ENCODE measurements around the gene ASB14.

GRCh38 chr3:57309769-57310360 is 17.4 kb upstream of the ASB14 start:
- no peak for TF ChIP-seq PPARA (CRISPR knock-in tag; IDR thresholded peaks at IDR 0.05; ENCODE audit: borderline replicate concordance)
- no peak for TF ChIP-seq ISL1 (CRISPR knock-in tag; IDR thresholded peaks at IDR 0.05)
- TF ChIP-seq ZFP3 (CRISPR knock-in tag; IDR thresholded peaks at IDR 0.05) = no peak
- TF ChIP-seq, protein P1, sequence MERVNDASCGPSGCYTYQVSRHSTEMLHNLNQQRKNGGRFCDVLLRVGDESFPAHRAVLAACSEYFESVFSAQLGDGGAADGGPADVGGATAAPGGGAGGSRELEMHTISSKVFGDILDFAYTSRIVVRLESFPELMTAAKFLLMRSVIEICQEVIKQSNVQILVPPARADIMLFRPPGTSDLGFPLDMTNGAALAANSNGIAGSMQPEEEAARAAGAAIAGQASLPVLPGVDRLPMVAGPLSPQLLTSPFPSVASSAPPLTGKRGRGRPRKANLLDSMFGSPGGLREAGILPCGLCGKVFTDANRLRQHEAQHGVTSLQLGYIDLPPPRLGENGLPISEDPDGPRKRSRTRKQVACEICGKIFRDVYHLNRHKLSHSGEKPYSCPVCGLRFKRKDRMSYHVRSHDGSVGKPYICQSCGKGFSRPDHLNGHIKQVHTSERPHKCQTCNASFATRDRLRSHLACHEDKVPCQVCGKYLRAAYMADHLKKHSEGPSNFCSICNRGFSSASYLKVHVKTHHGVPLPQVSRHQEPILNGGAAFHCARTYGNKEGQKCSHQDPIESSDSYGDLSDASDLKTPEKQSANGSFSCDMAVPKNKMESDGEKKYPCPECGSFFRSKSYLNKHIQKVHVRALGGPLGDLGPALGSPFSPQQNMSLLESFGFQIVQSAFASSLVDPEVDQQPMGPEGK (CRISPR knock-in tag; IDR thresholded peaks at IDR 0.05; ENCODE audit: borderline replicate concordance) = no peak
- TF ChIP-seq TCF4 (CRISPR knock-in tag; IDR thresholded peaks at IDR 0.05; ENCODE audit: borderline replicate concordance) = no peak
- TF ChIP-seq BACH2 (CRISPR knock-in tag; IDR thresholded peaks at IDR 0.05; ENCODE audit: borderline replicate concordance) = no peak
- TF ChIP-seq ZNF565 (CRISPR knock-in tag; conservative IDR thresholded peaks at IDR 0.05; ENCODE audit: low read depth) = no peak
- TF ChIP-seq ESRRG (CRISPR knock-in tag; IDR thresholded peaks at IDR 0.05) = no peak
- no peak for TF ChIP-seq POU6F1 (CRISPR knock-in tag; IDR thresholded peaks at IDR 0.05; ENCODE audit: borderline replicate concordance, low read depth)

All from SK-N-SH treated with all-trans-retinoic acid at 6 μM for 48 hours (cell line).